Type B pancreatic cell (in vitro differentiated cells): Measurements from ENCODE around the gene GLI3. TPM values are rescaled to one million over a fixed set of nuclear protein-coding genes. Genes with fewer than 3 reads are reported as not detected.
A peak's percentile ranks its signal among the peaks of the same experiment; 100 is the strongest.

Experiments
- DNase-seq: peaks from one replicate; pipeline ENCODE4 v3.0.0; 2021; ENCODE audit warnings: mixed read lengths; ENCODE audit not compliant: unreplicated experiment; ENCODE audit errors: extremely low spot score
- H3K27ac Mint-ChIP-seq: 2 replicates; pipeline ENCODE4 v1.8.0; 2021; ENCODE audit warnings: mild to moderate bottlenecking, mixed read lengths
- H3K27me3 Mint-ChIP-seq: 2 replicates; pipeline ENCODE4 v1.8.0; 2021; ENCODE audit warnings: mixed read lengths
- H3K36me3 Mint-ChIP-seq: 2 replicates; pipeline ENCODE4 v1.8.0; 2021; ENCODE audit warnings: mixed read lengths
- H3K4me1 Mint-ChIP-seq: one replicate; pipeline ENCODE4 v1.8.0; 2021; ENCODE audit warnings: mixed read lengths; ENCODE audit not compliant: unreplicated experiment
- H3K4me3 Mint-ChIP-seq: 2 replicates; pipeline ENCODE4 v1.8.0; 2021; ENCODE audit warnings: mild to moderate bottlenecking, mixed read lengths
- H3K9me3 Mint-ChIP-seq: 2 replicates; pipeline ENCODE4 v1.8.0; 2021; ENCODE audit warnings: mixed read lengths
- CTCF ChIP-seq: fragments of 200-600 bp; sonication (generic); conservative IDR thresholded peaks from 2 replicates; pipeline ENCODE4 v1.5.0; 2021; ENCODE audit warnings: antibody characterized with exemption, mild to moderate bottlenecking
- total RNA-seq: library from RNA; stranded (reverse); gene quantifications from 2 replicates; pipeline ENCODE4 v1.2.1, GENCODE V29; 2021; ENCODE audit warnings: low replicate concordance

GLI3 gene
- total RNA-seq, 1 donor from 2014 or later: 141 TPM

DNA sequence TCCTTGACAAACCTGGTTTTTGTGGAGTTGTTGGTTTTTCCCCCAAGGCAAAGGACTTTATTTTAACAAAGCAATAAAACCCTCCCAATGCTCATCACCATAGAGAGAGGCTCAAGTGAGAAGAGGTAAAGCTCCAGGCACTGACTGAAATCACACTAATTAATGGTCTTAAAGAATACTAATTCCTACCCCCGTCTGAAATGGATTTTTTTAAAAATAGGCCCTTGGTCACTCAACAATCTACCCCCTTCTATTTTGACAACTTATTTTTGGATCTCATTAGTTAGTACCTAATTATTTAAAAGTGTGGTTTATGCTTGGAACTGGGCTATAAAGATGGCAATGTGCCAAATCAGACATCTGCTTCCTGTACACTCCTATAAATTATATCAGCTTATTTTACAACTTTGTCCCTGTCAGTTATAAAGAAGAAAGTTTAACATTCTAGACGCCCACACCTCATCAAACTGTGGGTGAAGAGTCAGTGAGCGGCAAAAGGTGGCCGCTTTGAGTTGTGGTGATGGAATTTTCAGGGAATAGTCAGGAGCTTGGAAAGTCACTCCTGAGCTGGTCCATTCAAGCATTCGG, 10.6 kb downstream of the GLI3 start:
- peak overlapping the region; percentile 9 for H3K27ac Mint-ChIP-seq
- peaks cover 34% of the 10 kb centered on the region for H3K36me3 Mint-ChIP-seq
- H3K4me3 Mint-ChIP-seq: peak overlapping the region; percentile 20
- DNase-seq: no peak
- H3K27me3 Mint-ChIP-seq: peaks cover 6% of the 10 kb centered on the region
- H3K9me3 Mint-ChIP-seq: no peaks in the 10 kb centered on the region
- no peak for TF ChIP-seq CTCF
- H3K4me1 Mint-ChIP-seq: peaks cover 71% of the 10 kb centered on the region

GRCh38 chr7:42224391-42225003, 12.5 kb downstream of the GLI3 start:
- peaks cover 72% of the 10 kb centered on the region for H3K4me1 Mint-ChIP-seq
- DNase-seq: no peak
- no peak overlapping the region for H3K4me3 Mint-ChIP-seq
- peaks cover 3% of the 10 kb centered on the region for H3K27me3 Mint-ChIP-seq
- no peaks in the 10 kb centered on the region for H3K9me3 Mint-ChIP-seq
- peaks cover 48% of the 10 kb centered on the region for H3K36me3 Mint-ChIP-seq
- H3K27ac Mint-ChIP-seq: no peak overlapping the region
- TF ChIP-seq CTCF: peak; percentile 59

GRCh38 chr7:42222891-42223290, 14.1 kb downstream of the GLI3 start:
- DNase-seq: no peak
- Mint-ChIP-seq H3K27ac (no peak overlapping the region), H3K4me1 (peaks cover 74% of the 10 kb centered on the region), H3K27me3 (peaks cover 3% of the 10 kb centered on the region), H3K9me3 (no peaks in the 10 kb centered on the region), H3K4me3 (no peak overlapping the region), H3K36me3 (peaks cover 63% of the 10 kb centered on the region)
- no peak for TF ChIP-seq CTCF

- H3K4me1 Mint-ChIP-seq: peaks cover 71% of the 10 kb centered on the region
- H3K27me3 Mint-ChIP-seq: no peaks in the 10 kb centered on the region
- H3K4me3 Mint-ChIP-seq: no peak overlapping the region
- H3K36me3 Mint-ChIP-seq: peaks cover 67% of the 10 kb centered on the region
- H3K27ac Mint-ChIP-seq: peak overlapping the region; percentile 12
- no peak for DNase-seq
- no peaks in the 10 kb centered on the region for H3K9me3 Mint-ChIP-seq
- TF ChIP-seq CTCF: no peak
Measured at GRCh38 chr7:42222125-42222524, 14.9 kb downstream of the GLI3 start.

DNA sequence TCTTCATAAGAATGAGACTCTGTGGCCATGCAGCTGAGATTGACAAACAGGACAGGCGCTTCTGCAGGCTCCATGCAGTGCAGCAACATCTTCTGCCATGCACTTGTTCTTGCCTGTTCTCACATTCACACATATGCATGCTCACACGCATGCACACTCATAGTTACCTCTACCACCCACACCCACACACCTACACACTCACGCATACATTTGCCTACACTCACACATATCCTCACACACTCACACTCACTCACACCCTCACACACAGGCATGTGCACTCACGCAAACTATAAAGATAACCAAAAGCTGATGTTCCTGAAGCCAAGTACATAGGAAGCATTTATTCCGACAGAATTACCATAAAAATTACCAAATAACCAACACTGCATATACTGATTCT, 15.7 kb downstream of the GLI3 start:
- Mint-ChIP-seq H3K27me3 (no peaks in the 10 kb centered on the region), H3K9me3 (no peaks in the 10 kb centered on the region), H3K27ac (peak overlapping the region; percentile 8), H3K4me1 (peaks cover 69% of the 10 kb centered on the region), H3K4me3 (no peak overlapping the region), H3K36me3 (peaks cover 68% of the 10 kb centered on the region)
- no peak for TF ChIP-seq CTCF
- no peak for DNase-seq
